Pancreas (tissue), 10 donors: ENCODE measurements around the gene HIBCH. TPM values are rescaled to one million over a fixed set of nuclear protein-coding genes. Genes with fewer than 3 reads are reported as not detected.
A peak's percentile ranks its signal among the peaks of the same experiment; 100 is the strongest.
"Not testable (repeated sequence)": the region's sequence is repeated elsewhere in the genome, so short reads cannot be mapped to it uniquely, and the experiment has no call there.

Experiments
- ATAC-seq, 4 donors: fragments of 200-7000 bp; cut with Tn5 transposase; one replicate each; pipeline versions ENCODE4 v1.8.0 to v1.9.1; 2020; ENCODE audit warnings: mild to moderate bottlenecking in 4 of 4, moderate library complexity in 4 of 4
- DNase-seq, 6 donors: peaks; one replicate each; pipeline ENCODE4 v3.0.0-alpha.2; 2020
- FAIRE-seq: peaks from 2 replicates; lab custom pipeline; 2012; peaks lifted over from hg19 to GRCh38; lab: Jason Lieb, UNC
- H3K27ac ChIP-seq, 4 donors: fragments of 200-600 bp; sonication (generic); 1 replicate in 3 of 4; 2 replicates in 1 of 4; pipeline versions ENCODE4 v1.5.0 to v1.8.0; 2020
- H3K27me3 ChIP-seq, 4 donors: fragments of 200-600 bp; one replicate each; pipeline ENCODE4 v1.8.0; 2021
- H3K36me3 ChIP-seq, 3 donors: fragments of 200-600 bp; sonication (generic) in 1 of 3; one replicate each; pipeline versions ENCODE4 v1.5.0 to v1.8.0; 2020 to 2021
- H3K4me1 ChIP-seq, 3 donors: fragments of 200-600 bp; one replicate each; pipeline ENCODE4 v1.8.0; 2021
- H3K4me3 ChIP-seq, 4 donors: fragments of 200-600 bp; sonication (generic) in 2 of 4; one replicate each; pipeline versions ENCODE4 v1.5.0 to v1.8.0; 2020 to 2021
- H3K9me3 ChIP-seq, 4 donors: fragments of 200-600 bp; one replicate each; pipeline ENCODE4 v1.8.0; 2021
- WGBS, 2 donors: extraction: QIAGEN DNeasy Blood & Tissue Kit; methylation state at CpG; one replicate each; pipeline ENCODE4 v1.1.7; 2013; 5-methylcytosine and 5-hydroxymethylcytosine counted together
- intact Hi-C, 3 donors: fragments of 100-400 bp; cut with DNase I; formaldehyde crosslinking; loops; one replicate each; pipeline versions ENCODE4 v1.11.1 to v1.14.2; 2022
- polyA plus RNA-seq, 2 donors: library from polyadenylated mRNA; stranded (reverse); fragments of 200-250 nt; gene quantifications; one replicate each; pipeline ENCODE4 v1.2.3, GENCODE V29; 2013
- total RNA-seq, 6 donors: library from RNA; stranded (reverse); fragmentation: NEBNext Ultra II Directional in 4 of 6; extraction: Animal tissue kit (Norgen Biotek cat#: 25700) in 4 of 6; gene quantifications; one replicate each; pipeline versions ENCODE4 v1.2.1 to v1.2.4, GENCODE V29; 2021 to 2023
- TF ChIP-seq, protein P1 (sequence below), 4 donors: fragments of 200-600 bp; sonication (generic) in 3 of 4; IDR thresholded peaks; one replicate each; pipeline versions ENCODE4 v1.5.0 to v1.8.0; 2021; ENCODE audit warnings: antibody characterized with exemption in 4 of 4
- donor health status: healthy with polysubstance abuse.
- donor health status: DM: no; HTN: no; CAD: no; lungs with moderate emphysema.
- donor health status: DM: no; HTN: no; CAD: no.
- donor health status: control.
- donor health status: control.
- donor health status: Bipolar disorder and iron deficiency.
- donor health status: DM: yes; HTN: yes; CAD: no.
- donor health status: DM: no; HTN: no; CAD: no.
- donor health status: DM: no; HTN: no; CAD: no.
- donor health status: DM: yes; HTN: yes; CAD: no.

The HIBCH gene
- total and polyA plus RNA-seq, 8 donors, result 7.6 to 29.3 (median 21.1) TPM

DNA sequence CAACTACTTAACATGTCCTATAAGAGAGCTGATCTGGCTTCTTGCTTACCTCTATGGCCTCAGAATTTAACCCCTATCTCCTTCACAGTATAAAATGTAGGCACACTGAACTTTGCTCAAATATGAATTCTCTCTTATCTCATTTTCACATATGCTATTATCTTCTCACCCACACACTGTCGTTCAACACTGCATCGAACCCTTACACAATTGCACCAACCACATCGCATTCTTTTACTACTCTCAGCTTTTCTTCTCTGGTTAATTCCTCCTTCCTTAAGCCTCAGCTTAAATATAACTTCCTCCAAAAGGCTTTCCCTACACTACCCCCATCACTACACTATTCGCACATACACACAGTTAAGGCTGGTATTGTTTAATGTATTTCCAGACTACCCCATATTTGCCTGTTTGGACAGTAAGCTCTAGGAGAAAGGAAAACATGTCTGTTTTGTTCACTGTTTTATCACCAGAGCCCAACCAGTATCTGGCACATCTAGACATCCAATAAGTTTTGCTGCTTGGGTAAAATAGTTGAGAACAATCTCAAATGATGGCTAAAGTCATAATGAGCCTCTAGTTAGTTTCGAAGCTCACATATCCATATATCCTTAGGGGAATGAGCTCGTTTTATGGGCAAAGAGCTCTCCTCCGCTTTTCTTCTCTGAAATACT, 47.7 kb downstream of the HIBCH start:
- Histone ChIP-seq H3K9me3 (no peaks in the 10 kb centered on the region), H3K27ac (no peak overlapping the region), H3K36me3 (no peaks in the 10 kb centered on the region), H3K4me1 (no peaks in the 10 kb centered on the region), H3K4me3 (no peak overlapping the region), H3K27me3 (no peaks in the 10 kb centered on the region)
- DNase-seq, result no peak
- ATAC-seq, result no peak
- intact Hi-C loops, result no loop called here
- WGBS, 2 donors, result 81 to 90% methylated on average over 7 of the region's 7 CpGs
- TF ChIP-seq, protein P1, sequence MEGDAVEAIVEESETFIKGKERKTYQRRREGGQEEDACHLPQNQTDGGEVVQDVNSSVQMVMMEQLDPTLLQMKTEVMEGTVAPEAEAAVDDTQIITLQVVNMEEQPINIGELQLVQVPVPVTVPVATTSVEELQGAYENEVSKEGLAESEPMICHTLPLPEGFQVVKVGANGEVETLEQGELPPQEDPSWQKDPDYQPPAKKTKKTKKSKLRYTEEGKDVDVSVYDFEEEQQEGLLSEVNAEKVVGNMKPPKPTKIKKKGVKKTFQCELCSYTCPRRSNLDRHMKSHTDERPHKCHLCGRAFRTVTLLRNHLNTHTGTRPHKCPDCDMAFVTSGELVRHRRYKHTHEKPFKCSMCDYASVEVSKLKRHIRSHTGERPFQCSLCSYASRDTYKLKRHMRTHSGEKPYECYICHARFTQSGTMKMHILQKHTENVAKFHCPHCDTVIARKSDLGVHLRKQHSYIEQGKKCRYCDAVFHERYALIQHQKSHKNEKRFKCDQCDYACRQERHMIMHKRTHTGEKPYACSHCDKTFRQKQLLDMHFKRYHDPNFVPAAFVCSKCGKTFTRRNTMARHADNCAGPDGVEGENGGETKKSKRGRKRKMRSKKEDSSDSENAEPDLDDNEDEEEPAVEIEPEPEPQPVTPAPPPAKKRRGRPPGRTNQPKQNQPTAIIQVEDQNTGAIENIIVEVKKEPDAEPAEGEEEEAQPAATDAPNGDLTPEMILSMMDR (IDR thresholded peaks at IDR 0.05), result no peak
- no peak for FAIRE-seq

DNA sequence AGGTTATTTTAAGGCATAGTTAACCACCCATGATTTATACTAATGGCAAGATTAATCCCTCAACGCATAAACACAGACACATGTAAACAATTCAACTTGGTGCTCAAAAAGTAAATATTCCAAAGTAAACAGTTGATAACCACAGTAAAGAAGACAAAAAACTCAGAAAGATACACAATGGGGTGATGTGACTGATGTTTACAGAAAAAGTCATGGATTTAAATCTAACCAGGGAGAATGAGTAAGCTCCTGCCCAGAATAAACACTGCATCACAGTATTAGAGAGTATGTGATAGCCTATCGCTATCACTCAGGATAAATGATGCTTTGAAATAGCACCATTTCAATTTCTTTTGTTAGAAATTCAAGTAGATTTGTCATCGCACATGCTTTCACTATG, 49.3 kb downstream of the HIBCH start:
- TF ChIP-seq, protein P1 (IDR thresholded peaks at IDR 0.05), result no peak
- intact Hi-C loops, result no loop called here
- ATAC-seq, result no peak

DNA sequence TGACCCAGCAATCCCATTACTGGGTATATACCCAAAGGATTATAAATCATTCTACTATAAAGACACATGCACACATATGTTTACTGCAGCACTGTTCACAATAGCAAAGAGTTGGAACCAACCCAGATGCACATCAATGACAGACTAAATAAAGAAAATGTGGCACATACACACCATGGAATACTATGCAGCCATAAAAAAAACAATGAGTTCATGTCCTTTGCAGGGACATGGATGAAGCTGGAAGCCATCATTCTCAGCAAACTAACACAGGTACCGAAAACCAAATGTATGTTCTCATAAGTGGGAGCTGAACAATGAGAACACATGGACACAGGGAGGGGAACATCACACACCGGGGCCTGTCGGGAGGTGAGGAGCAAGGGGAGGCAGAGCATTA, 49.9 kb downstream of the HIBCH start:
- ATAC-seq, intact Hi-C loops, H3K4me3 ChIP-seq, FAIRE-seq, DNase-seq, H3K27ac ChIP-seq, H3K9me3 ChIP-seq, H3K36me3 ChIP-seq, H3K4me1 ChIP-seq, H3K27me3 ChIP-seq: not testable (repeated sequence)
- 97 to 99% methylated on average over 3 of the region's 3 CpGs for WGBS, 2 donors

More for the DNA sequence above, 49.3 kb downstream of the HIBCH start:
- Histone ChIP-seq H3K4me3 (no peak overlapping the region), H3K27ac (no peak overlapping the region), H3K9me3 (no peaks in the 10 kb centered on the region), H3K4me1 (no peaks in the 10 kb centered on the region), H3K27me3 (no peaks in the 10 kb centered on the region), H3K36me3 (no peaks in the 10 kb centered on the region)
- 72 to 75% methylated on average over 3 of the region's 3 CpGs for WGBS, 2 donors
- FAIRE-seq (no peak), DNase-seq (no peak)

DNA sequence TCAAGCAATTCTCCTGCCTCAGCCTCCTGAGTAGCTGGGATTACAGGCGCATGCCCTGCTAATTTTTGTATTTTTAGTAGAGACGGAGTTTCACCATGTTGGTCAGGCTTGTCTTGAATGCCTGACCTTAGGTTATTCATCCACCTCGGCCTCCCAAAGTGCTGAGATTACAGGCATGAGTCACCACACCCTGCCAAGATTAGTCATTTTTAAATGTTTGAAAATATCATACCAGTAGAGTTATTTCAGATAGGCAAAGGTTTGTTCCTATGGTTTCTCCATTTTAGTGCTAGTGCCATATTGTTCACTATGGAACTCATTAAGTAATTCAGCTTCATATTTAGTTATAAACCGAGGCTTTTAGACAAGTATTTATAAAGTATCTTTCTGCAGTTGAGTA, 52.3 kb downstream of the HIBCH start:
- Histone ChIP-seq H3K27ac (no peak overlapping the region), H3K4me1 (no peaks in the 10 kb centered on the region), H3K9me3 (no peaks in the 10 kb centered on the region), H3K4me3 (no peak overlapping the region), H3K36me3 (no peaks in the 10 kb centered on the region), H3K27me3 (no peaks in the 10 kb centered on the region)
- FAIRE-seq (no peak), DNase-seq (no peak), ATAC-seq (peak in 1 of 4 donors; percentile 14)
- intact Hi-C loops, result no loop called here
- 84 to 85% methylated on average over 4 of the region's 4 CpGs for WGBS, 2 donors
- TF ChIP-seq, protein P1 (IDR thresholded peaks at IDR 0.05), result no peak

DNA sequence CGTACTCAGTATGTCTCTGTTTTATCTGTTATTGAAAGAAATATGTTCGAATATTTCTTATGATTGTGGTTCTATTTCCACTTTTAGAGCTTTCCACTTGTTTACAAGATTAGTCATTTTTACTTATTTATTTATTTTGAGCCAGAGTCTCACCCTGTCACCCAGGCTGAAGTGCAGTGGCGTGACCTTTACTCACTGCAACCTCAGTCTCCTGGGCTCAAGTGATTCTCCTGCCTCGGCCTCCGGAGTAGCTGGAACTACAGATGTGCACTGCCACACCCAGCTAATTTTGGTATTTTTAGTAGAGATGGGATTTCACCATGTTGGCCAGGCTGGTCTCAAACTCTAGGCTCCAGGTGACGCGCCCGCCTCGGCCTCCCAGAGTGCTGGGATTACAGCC, 53.3 kb downstream of the HIBCH start:
- ATAC-seq (no peak), DNase-seq (no peak), FAIRE-seq (no peak)
- intact Hi-C loops, result no loop called here
- H3K36me3 ChIP-seq, result no peaks in the 10 kb centered on the region
- WGBS, 2 donors, result 96 to 97% methylated on average over 9 of the region's 9 CpGs
- no peak overlapping the region for H3K4me3 ChIP-seq
- H3K27me3 ChIP-seq, result no peaks in the 10 kb centered on the region
- TF ChIP-seq, protein P1 (IDR thresholded peaks at IDR 0.05), result no peak
- no peaks in the 10 kb centered on the region for H3K4me1 ChIP-seq
- no peak overlapping the region for H3K27ac ChIP-seq
- H3K9me3 ChIP-seq, result no peaks in the 10 kb centered on the region
